SJSA1 (cell line): ENCODE measurements around the gene CLEC16A. TPM values are rescaled to one million over a fixed set of nuclear protein-coding genes. Genes with fewer than 3 reads are reported as not detected.

Experiments
- DNase-seq, 2 experiments: peaks; one replicate each; pipeline ENCODE4 v3.0.0-alpha.2; 2015 to 2020; ENCODE audit warnings: low spot score in 2 of 2, low read depth in 1 of 2
- H3K27ac ChIP-seq: fragments of 250-450 bp; sonication (Bioruptor Pico); 2 replicates; pipeline ENCODE4 v1.5.1; 2020; ENCODE audit warnings: mild to moderate bottlenecking, moderate library complexity
- H3K27me3 ChIP-seq: fragments of 250-450 bp; sonication (Bioruptor Pico); replicated peaks from 2 replicates; pipeline ENCODE4 v1.5.1; 2020; ENCODE audit warnings: mild to moderate bottlenecking, moderate library complexity
- H3K36me3 ChIP-seq: fragments of 250-450 bp; sonication (Bioruptor Pico); 2 replicates; pipeline ENCODE4 v1.5.1; 2020; ENCODE audit warnings: mild to moderate bottlenecking
- H3K4me1 ChIP-seq: fragments of 250-450 bp; sonication (Bioruptor Pico); replicated peaks from 2 replicates; pipeline ENCODE4 v1.6.1; 2021; ENCODE audit warnings: mild to moderate bottlenecking
- H3K4me3 ChIP-seq: fragments of 250-450 bp; sonication (Bioruptor Pico); 2 replicates; pipeline ENCODE4 v1.5.1; 2020; ENCODE audit warnings: mild to moderate bottlenecking
- H3K9me3 ChIP-seq: fragments of 250-450 bp; sonication (Bioruptor Pico); replicated peaks from 2 replicates; pipeline ENCODE4 v1.5.1; 2020; ENCODE audit warnings: mild to moderate bottlenecking
- total RNA-seq: library from RNA; depleted of rRNA; stranded (reverse); fragments of >200 nt; shearing (Covaris generic); gene quantifications from 2 replicates; pipeline ENCODE4 v1.2.3, GENCODE V29; 2014

CLEC16A gene
- total RNA-seq, 1 experiment from 2014 or later = 14.8 TPM

DNA sequence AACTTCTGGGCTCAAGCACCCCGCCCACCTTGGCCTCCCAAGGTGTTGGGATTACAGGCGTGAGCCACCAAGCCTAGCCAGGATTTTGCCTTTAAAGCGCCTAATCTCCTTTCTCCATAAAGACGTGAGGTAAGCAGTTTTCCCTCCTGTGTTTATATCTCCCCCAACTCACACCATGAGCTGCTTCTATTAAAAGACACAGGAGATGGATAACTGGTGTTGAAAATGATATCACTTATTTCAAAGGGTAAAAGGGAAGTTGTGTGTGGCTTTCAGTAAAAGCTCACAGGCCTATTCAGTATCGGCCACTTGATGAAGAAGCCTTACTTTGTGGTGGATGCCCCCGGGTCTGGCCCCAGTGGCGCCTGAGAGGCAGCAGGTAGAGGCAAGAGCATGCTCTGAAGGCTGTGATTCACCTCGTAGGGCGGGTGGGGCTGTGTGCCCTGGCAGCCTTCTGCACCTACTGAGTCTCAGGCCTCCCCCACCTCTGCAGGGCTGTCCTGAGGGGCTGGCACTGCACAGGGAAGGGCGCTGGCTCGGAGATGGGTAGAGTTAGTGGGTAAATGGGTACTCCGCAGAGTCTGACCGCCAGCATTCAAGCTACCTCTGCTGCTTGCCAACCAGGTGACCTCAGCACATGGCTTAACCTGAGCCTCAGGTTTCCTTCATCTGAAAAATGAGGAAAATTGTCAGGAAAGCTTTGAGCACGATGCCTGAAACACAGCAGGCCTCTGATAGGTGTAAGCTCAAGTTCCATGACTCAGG lies 146.8 kb downstream of the CLEC16A start:
- H3K4me1 ChIP-seq = peaks cover 16% of the 10 kb centered on the region
- no peaks in the 10 kb centered on the region for H3K27me3 ChIP-seq
- H3K36me3 ChIP-seq = peaks cover 8% of the 10 kb centered on the region; the same call in 1 of the 2 replicates
- no peaks in the 10 kb centered on the region for H3K9me3 ChIP-seq
- no peak for DNase-seq
- no peak overlapping the region for H3K4me3 ChIP-seq
- no peak overlapping the region for H3K27ac ChIP-seq

DNA sequence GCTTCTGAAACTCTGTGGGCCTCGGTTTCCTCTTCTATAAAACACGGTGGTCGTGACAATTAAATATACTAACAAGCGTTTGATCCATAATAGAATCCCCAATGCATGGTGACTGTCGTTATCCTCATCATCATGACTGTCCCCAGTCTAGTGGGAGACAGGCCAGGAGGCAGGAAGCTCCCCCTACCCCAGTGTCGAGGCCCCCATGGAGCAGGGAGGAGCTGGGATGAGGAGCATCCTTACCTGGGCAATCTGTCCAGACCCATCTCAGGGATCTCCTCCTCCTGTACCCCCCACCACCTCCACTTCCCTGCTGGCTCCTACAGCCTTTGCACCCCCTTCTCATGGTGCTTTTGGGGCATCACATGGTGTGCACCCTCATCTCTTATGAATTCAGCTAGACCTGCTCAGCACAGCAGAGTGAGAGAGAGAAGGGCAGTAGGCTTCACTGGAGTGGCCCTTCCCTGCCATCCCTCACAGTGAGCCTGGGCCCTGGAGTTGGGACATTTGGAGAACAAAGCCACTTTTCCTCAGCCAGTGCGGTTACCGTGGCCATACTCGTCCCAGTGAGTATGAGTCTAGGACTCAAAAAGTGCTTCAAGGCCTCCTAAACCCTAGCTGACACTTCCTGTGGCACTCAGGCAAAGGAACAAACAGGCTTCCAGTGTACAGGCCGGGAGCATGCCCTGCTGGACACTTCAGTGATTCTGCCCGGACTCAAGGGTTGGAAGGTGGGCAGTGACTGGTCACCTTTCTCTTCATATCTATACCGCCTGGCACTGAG lies 148.6 kb downstream of the CLEC16A start:
- H3K9me3 ChIP-seq = no peaks in the 10 kb centered on the region
- H3K4me1 ChIP-seq = peaks cover 16% of the 10 kb centered on the region
- no peak overlapping the region for H3K27ac ChIP-seq
- no peak overlapping the region for H3K4me3 ChIP-seq
- H3K27me3 ChIP-seq = no peaks in the 10 kb centered on the region
- peaks cover 12% of the 10 kb centered on the region for H3K36me3 ChIP-seq
- no peak for DNase-seq

DNA sequence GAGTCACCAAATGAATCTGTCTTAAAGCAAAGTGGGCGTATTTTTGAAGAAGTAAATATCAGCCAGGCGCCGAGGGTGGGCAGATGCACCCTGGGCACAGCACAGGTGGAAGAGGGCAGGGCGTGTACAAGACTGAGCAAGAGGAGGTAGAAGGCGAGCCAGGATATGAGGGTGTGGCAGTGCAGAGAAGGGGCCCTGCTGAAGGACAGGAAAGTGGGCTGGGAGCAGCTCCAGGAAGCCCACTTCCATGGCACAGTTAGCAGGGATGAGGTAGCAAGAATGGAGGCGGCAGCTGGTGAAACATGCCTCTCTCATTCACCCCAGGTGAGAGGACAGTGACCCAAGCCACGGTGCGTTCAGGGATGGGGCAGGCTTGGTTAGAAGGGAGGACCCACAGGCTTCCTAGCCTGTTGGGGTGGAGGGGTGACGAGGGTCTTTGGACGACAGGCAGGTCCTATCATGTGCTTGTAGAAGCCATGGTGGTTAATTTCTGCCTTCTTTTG lies 149.3 kb downstream of the CLEC16A start:
- no peak overlapping the region for H3K27ac ChIP-seq
- H3K27me3 ChIP-seq = no peaks in the 10 kb centered on the region
- peaks cover 16% of the 10 kb centered on the region for H3K4me1 ChIP-seq
- H3K36me3 ChIP-seq = peaks cover 7% of the 10 kb centered on the region
- H3K9me3 ChIP-seq = no peaks in the 10 kb centered on the region
- H3K4me3 ChIP-seq = no peak overlapping the region
- DNase-seq = no peak

DNA sequence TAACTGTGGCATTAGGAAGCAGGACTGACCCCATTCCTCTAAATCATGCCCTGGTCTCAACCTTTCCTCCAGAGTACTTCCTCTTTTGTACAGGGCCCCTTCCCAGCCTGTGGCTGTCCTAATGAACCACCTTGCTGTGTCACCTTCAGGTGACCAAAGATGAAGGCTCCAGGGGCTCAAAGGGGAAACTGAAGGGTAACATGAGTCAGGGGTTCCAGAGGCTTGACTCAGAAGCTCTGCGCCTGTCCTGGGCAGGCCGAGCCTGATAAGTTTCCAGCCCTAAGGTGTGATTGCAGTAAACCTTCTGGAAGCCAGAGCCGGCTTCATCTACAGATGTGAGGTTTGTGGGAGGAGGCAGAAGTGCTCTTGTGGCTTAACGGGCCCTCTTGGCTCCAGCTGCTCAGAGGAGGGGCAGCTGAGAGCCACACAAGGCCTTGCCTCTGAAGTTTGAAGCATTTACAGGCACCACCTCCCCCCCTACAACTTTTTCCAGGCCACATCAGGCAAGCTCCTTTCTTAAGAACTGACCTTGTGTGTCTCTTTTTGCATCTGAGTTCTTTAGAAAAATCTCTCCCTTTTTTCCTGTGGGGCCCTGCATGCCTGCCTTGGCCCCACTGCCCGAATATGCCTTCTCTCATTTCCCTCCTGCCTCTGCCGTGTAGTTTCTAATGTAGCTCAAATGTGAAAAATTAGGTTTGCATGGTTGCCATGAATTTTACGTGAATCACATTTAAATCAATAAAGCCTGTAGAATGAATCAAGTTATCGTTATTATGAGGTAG lies 149.9 kb downstream of the CLEC16A start:
- no peak for DNase-seq
- no peaks in the 10 kb centered on the region for H3K9me3 ChIP-seq
- H3K27ac ChIP-seq = no peak overlapping the region
- no peaks in the 10 kb centered on the region for H3K27me3 ChIP-seq
- peaks cover 6% of the 10 kb centered on the region; the same call in 1 of the 2 replicates for H3K36me3 ChIP-seq
- H3K4me3 ChIP-seq = no peak overlapping the region
- H3K4me1 ChIP-seq = peaks cover 12% of the 10 kb centered on the region

DNA sequence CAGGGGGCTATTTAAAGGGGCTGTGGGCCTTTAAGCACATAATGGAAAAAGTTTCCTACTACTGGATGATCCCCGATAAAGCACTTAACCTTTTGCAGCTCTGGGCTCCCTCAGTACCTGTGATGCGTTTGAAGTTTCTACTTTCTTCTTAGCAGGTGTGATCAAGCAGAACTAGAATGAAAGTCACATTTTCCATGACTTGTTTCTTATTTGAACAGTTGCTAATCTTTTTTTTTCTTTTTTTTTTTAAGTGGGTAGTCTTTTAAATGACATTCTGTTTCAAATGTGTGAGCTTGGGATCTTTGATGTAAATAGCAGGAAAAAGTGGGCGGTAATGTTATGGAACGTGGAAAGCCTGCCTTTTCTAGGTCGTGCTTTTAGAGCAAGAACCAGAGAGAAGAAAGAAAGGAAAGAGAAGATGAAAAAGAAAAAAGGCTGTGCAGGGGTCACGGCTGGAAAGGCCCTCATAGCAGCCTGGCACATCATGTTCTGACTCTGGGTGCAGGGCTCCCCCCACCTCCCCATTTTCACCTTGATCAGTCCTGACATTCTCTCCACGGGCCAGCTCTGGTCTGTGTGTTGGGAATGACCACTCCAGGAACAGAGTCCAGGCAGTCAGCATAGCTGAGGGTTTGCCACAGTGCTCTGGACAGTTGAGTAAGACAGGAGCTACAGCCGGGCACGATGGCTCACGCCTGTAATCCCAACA lies 150.6 kb downstream of the CLEC16A start:
- peaks cover 10% of the 10 kb centered on the region for H3K4me1 ChIP-seq
- no peak for DNase-seq
- H3K9me3 ChIP-seq = no peaks in the 10 kb centered on the region
- H3K4me3 ChIP-seq = no peak overlapping the region
- peaks cover 6% of the 10 kb centered on the region; the same call in 1 of the 2 replicates for H3K36me3 ChIP-seq
- no peaks in the 10 kb centered on the region for H3K27me3 ChIP-seq
- H3K27ac ChIP-seq = no peak overlapping the region

DNA sequence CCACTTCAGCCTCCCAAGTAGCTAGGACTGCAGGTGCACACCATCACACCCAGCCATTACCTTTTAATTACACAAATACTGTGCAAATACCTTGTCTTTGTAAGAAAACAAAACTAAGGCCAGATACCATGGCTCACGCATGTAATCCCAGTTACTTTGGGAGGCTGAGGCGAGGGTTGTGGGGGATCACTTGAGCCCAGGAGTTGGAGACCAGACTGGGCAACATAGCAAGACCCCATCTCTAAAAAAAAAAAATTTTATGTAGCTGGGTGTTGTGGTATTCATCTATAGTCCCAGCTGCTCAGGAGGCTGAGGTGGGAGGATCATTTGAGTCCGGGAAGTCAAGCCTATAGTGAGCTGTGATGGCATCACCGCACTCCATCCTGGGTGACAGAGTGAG lies 151.6 kb downstream of the CLEC16A start:
- no peak overlapping the region for H3K27ac ChIP-seq
- no peak for DNase-seq

DNA sequence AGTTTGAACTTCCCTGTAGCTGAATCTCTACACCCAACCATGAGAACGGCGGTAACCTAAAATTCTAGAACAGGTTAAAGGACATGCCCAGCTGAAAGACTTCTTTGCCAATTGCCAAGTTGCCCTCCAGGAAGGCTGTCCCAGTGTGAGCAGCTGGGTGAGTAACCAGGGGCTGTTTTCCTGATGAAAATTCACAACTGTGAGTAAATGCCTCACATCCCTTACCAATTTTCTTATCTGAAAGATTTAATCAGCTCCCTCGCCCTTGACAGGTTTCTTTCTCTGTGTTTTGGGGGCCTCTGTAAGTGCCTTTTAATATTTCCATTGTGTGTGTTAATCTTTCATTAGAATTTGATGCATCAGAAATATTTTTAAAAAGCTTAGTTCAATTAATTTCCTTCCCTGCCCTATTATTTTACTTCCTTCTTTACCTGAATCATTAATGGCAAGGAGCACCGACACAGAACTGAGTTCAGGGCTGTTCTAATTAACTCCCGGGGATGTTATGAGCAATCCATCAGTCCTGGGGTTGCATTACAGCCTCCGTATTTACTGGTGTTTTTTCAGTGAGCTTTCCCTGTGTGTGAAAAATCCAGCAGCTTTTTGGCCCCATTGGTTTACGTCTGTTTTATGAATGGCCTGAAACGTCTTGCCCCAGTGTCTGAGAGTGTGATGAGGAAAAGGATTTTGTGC lies 152.9 kb downstream of the CLEC16A start:
- Histone ChIP-seq H3K27ac (no peak overlapping the region), H3K9me3 (no peaks in the 10 kb centered on the region), H3K4me3 (no peak overlapping the region), H3K27me3 (no peaks in the 10 kb centered on the region), H3K4me1 (peaks cover 12% of the 10 kb centered on the region), H3K36me3 (peaks cover 4% of the 10 kb centered on the region; the same call in 1 of the 2 replicates)
- DNase-seq = no peak

More for the DNA sequence above, 151.6 kb downstream of the CLEC16A start:
- H3K4me1 ChIP-seq = peaks cover 12% of the 10 kb centered on the region
- H3K27me3 ChIP-seq = no peaks in the 10 kb centered on the region
- peaks cover 6% of the 10 kb centered on the region; the same call in 1 of the 2 replicates for H3K36me3 ChIP-seq
- H3K9me3 ChIP-seq = no peaks in the 10 kb centered on the region
- H3K4me3 ChIP-seq = no peak overlapping the region

DNA sequence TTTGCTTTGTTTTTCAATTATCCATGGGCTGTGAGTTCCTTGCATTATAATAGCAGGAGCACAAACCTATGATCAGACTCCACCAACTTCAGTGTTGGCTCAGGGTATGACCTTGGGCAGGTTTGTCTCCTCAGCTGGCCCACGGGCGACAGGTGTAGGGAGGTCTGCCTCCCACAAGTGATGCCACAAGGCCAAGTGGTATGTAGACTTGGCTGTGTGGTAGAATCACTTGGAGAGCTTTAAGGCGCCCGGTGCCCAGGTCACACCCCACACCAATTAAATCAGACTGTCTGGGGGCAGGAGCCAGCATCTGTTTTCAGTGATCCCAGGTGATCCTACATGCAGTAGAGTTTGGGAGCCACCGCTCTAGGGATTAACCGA lies 153.4 kb downstream of the CLEC16A start:
- peaks cover 4% of the 10 kb centered on the region; the same call in 1 of the 2 replicates for H3K36me3 ChIP-seq
- no peaks in the 10 kb centered on the region for H3K9me3 ChIP-seq
- DNase-seq = no peak
- no peak overlapping the region for H3K27ac ChIP-seq
- peaks cover 12% of the 10 kb centered on the region for H3K4me1 ChIP-seq
- H3K27me3 ChIP-seq = no peaks in the 10 kb centered on the region
- H3K4me3 ChIP-seq = no peak overlapping the region

DNA sequence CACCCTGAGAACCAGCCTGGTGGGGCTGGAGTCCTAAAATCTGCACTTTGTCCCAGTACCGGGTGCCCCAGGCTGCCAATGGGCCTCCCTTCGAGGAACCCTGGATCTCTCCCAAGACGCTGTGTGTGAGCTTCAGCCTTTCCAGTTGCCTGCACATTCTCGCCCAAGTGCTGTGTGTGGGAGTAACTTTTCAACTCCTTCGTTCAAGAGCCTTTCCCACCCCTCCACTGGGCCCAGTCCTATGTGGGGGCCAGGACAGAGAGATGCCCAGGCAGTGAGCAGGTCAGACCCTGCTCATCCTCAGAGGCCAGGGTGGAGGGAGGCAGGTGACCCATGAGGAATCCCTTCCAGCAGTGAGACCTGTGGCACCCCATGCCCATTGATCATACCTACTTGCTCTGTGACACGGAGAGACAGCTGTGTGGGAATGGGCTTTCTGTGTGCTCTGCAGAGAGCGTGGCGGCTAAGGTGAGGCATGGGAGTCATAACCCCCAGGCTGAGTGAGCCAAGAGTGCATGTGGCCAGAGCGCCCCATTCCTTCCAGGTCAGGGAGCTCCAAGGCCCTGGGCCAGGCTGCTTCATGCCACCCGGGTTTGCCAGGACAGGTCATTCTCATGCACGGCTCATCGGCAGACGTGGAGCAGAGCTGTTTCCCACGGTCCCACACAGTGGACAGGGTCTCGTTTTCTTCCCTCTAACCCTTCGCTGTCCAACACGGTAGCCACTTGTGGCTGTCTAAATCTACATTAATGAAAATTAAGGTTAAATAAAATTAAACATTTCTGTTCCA lies 154.4 kb downstream of the CLEC16A start:
- Histone ChIP-seq H3K36me3 (peaks cover 4% of the 10 kb centered on the region; the same call in 1 of the 2 replicates), H3K9me3 (no peaks in the 10 kb centered on the region), H3K27me3 (no peaks in the 10 kb centered on the region), H3K4me1 (peaks cover 12% of the 10 kb centered on the region), H3K4me3 (no peak overlapping the region), H3K27ac (no peak overlapping the region)
- DNase-seq = no peak

DNA sequence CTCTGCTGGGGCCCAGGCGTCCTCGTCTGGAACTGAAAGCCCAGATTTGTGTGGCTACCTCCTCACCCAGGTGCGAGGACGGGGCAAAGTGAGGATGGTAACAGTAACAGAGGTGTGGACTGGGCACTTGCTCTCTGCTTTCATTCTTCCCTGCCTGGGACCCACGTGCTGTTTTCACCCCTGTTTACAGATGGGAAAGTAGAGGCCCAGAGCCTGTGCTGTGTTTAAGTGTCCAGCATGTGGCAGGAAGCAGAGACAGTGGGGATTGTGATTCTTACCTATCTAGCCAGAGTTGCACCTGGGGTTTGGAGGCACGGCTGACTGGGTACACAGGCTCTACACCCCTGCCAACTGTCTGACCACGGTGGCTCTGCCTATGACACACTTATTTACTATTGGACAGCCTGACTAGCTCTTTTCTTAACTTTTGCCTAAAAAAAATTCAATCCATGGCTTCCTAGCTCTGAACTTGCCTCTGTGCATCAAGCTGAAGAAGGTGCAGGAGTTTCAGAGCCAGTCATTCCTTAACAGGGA lies 155.4 kb downstream of the CLEC16A start:
- Histone ChIP-seq H3K4me3 (no peak overlapping the region), H3K9me3 (no peaks in the 10 kb centered on the region), H3K27me3 (no peaks in the 10 kb centered on the region), H3K4me1 (peaks cover 17% of the 10 kb centered on the region), H3K36me3 (peaks cover 4% of the 10 kb centered on the region; the same call in 1 of the 2 replicates), H3K27ac (peak overlapping the region; percentile 23)
- no peak for DNase-seq

DNA sequence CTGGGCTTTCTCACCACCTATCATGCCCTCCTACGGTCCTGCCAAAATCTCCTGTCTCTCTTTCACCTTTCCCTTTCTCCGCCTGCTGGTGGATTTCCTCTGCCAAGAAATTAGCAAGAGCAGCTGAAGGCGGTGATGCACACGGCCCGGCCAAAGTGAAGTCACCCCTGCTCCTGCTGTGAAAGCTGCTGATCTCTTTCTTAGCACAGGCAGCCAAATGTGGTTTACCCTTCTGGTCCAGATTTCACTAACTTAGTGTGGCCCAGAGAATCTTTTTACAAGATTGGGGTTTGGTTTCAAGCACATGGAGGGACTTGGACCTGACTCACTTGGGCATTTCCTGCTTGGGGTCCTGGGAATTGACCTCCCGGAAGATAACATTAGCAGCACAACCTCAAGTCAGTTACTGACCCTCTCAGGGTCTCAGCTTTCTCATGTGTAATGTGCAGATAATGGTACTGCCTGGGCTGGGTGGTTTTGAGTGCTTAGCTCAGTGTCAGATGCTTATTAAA lies 155.9 kb downstream of the CLEC16A start:
- H3K4me1 ChIP-seq = peaks cover 23% of the 10 kb centered on the region

More for the DNA sequence above, 155.9 kb downstream of the CLEC16A start:
- no peaks in the 10 kb centered on the region for H3K27me3 ChIP-seq
- no peak overlapping the region for H3K4me3 ChIP-seq
- DNase-seq = peak in 1 of 2 experiments; percentile 36
- H3K9me3 ChIP-seq = no peaks in the 10 kb centered on the region
- H3K27ac ChIP-seq = peak overlapping the region; percentile 23
- peaks cover 4% of the 10 kb centered on the region; the same call in 1 of the 2 replicates for H3K36me3 ChIP-seq
